ENCODE data around the gene TTLL1. TPM values are rescaled to one million over a fixed set of nuclear protein-coding genes. Genes with fewer than 3 reads are reported as not detected.

The TTLL1 gene
- total RNA-seq, 4 donors from 2014 or later, result 1.6 to 5.6 (median 4.1) TPM

- TF ChIP-seq, protein P1, sequence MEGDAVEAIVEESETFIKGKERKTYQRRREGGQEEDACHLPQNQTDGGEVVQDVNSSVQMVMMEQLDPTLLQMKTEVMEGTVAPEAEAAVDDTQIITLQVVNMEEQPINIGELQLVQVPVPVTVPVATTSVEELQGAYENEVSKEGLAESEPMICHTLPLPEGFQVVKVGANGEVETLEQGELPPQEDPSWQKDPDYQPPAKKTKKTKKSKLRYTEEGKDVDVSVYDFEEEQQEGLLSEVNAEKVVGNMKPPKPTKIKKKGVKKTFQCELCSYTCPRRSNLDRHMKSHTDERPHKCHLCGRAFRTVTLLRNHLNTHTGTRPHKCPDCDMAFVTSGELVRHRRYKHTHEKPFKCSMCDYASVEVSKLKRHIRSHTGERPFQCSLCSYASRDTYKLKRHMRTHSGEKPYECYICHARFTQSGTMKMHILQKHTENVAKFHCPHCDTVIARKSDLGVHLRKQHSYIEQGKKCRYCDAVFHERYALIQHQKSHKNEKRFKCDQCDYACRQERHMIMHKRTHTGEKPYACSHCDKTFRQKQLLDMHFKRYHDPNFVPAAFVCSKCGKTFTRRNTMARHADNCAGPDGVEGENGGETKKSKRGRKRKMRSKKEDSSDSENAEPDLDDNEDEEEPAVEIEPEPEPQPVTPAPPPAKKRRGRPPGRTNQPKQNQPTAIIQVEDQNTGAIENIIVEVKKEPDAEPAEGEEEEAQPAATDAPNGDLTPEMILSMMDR (IDR thresholded peaks at IDR 0.05; ENCODE audit: low read depth), result no peak
Measured at GRCh38 chr22:43118024-43118849, 29.0 kb upstream of the TTLL1 start.

- TF ChIP-seq, protein P1 (IDR thresholded peaks at IDR 0.05; ENCODE audit: low read depth), result no peak
Measured at GRCh38 chr22:43116932-43117331, 27.7 kb upstream of the TTLL1 start.

DNA sequence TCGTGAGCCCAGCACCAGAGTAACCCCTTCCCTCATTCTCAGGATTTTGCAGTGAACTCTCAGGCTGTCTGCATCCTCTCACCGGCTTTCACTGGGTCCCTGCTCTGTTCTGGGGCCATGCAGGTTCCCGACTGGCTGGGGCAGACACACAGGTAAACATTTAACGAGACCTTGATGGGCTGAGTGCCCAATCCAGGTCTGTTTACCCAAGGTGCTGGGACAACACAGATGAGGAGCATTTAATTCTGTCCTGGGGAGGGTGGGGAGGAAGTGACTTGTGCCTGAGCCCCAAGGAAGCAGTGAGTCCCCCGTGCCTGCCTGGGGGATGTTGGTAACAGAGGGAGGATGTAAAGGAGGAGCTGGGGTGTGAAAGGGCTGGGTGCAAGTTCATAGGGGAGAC lies 25.8 kb upstream of the TTLL1 start:
- TF ChIP-seq, protein P1 (IDR thresholded peaks at IDR 0.05; ENCODE audit: low read depth), result no peak

GRCh38 chr22:43113526-43114251 lies 24.5 kb upstream of the TTLL1 start:
- TF ChIP-seq, protein P1 (IDR thresholded peaks at IDR 0.05; ENCODE audit: low read depth), result no peak

GRCh38 chr22:43110927-43111623 lies 21.9 kb upstream of the TTLL1 start:
- TF ChIP-seq, protein P1 (IDR thresholded peaks at IDR 0.05; ENCODE audit: low read depth), result no peak

- TF ChIP-seq, protein P1 (IDR thresholded peaks at IDR 0.05; ENCODE audit: low read depth), result no peak
Measured at GRCh38 chr22:43110444-43110926, 21.3 kb upstream of the TTLL1 start, which contains the start of gene BIK. TSS of gene BIK (plus strand) at chr22:43110750. CDS start at chr22:43124023, 13,273 bp downstream.
